ENCODE data around the gene RUNX1.

RUNX1 gene

DNA sequence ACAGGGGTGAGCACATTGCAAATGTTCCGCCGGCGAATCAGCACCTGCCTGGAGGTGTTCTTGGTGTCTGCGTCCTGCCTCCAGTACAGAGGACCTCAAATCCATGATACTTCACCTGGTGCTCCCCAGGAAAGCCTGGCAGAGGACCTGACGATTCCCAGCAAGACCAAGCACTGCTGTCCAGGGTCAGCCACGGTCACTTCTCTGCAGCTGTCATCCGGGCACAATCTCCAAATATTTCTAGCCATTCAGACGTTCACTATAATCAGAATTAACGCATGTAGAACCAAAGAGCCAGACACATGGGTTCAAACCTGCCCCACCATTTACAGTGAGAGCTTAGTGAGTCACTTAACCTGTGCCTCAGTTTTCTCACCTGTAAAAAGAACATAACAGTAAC is 305.8 kb downstream of the RUNX1 start:
- H3K9me3 ChIP-seq, result no peaks in the 10 kb centered on the region
- H3K36me3 ChIP-seq, result no peaks in the 10 kb centered on the region
- H3K4me1 ChIP-seq, result no peaks in the 10 kb centered on the region

DNA sequence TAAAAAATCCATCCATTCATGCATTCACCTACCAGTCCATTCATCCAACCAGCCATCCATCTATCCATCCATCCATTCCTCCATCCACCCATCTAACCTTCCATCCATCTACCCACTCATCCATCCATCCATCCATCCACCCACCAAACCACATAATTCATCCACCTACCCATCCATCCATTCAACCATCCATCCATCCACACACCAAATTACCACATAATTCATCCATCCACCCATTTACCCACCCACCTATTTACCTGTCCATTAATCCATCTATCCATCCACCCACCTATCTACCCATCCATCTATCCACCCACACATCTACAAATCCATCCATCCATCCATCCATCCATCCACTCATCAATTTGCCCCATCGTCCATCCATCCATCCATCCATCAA is 308.9 kb downstream of the RUNX1 start:
- TF ChIP-seq CTCF (IDR thresholded peaks at IDR 0.05; ENCODE audit: low read depth, low read length), result no peak
- no peaks in the 10 kb centered on the region for H3K36me3 ChIP-seq
- no peak overlapping the region for H3K4me3 ChIP-seq (ENCODE audit: low read depth, low read length)
- no peak for DNase-seq
- no peaks in the 10 kb centered on the region for H3K27me3 ChIP-seq
- H3K4me1 ChIP-seq, result no peaks in the 10 kb centered on the region
- H3K9me3 ChIP-seq, result no peaks in the 10 kb centered on the region

More for the DNA sequence above, 305.8 kb downstream of the RUNX1 start:
- no peak overlapping the region for H3K4me3 ChIP-seq (ENCODE audit: low read depth, low read length)
- DNase-seq, result no peak
- H3K27me3 ChIP-seq, result no peaks in the 10 kb centered on the region
- no peak for TF ChIP-seq CTCF (IDR thresholded peaks at IDR 0.05; ENCODE audit: low read depth, low read length)
